Caco-2 (cell line): ENCODE data around the gene TMEM63B. TPM values are rescaled to one million over a fixed set of nuclear protein-coding genes. Genes with fewer than 3 reads are reported as not detected.

Experiments
- BruUV-seq: library from RNA; stranded (reverse); fragments of 400-500 nt; replicated peaks from 2 replicates; lab custom pipeline; 2021; lab: Mats Ljungman, UMichigan
- CTCF ChIA-PET: fragments of 300-600 bp; sonication (Branson Sonifier 250); formaldehyde crosslinking; loops from one replicate; lab custom pipeline; 2022; ENCODE audit warnings: antibody characterized with exemption; lab: Charles Lee
- POLR2A ChIA-PET: fragments of 300-600 bp; sonication (Branson Sonifier 250); formaldehyde crosslinking; loops from one replicate; lab custom pipeline; 2022; ENCODE audit warnings: antibody characterized with exemption; lab: Charles Lee
- DNase-seq, 2 experiments: peaks; one replicate each; pipeline versions ENCODE4 v3.0.0 to v3.0.0-alpha.2; 2020 to 2022
- H3K27me3 ChIP-seq: replicated peaks from 2 replicates; pipeline ENCODE4 v1.6.0; 2011; ENCODE audit warnings: low read length; ENCODE audit not compliant: control insufficient read depth, insufficient read depth
- H3K36me3 ChIP-seq: 2 replicates; pipeline ENCODE4 v1.5.1; 2011; ENCODE audit warnings: low read length; ENCODE audit not compliant: control insufficient read depth, insufficient read depth
- H3K4me1 ChIP-seq: fragments of 250-450 bp; sonication (Bioruptor Pico); 2 replicates; pipeline ENCODE4 v1.5.1; 2020; ENCODE audit warnings: mild to moderate bottlenecking
- H3K4me3 ChIP-seq: 2 replicates; pipeline ENCODE4 v1.5.1; 2011; ENCODE audit warnings: low read depth, mild to moderate bottlenecking, control low read depth, low read length
- H3K9me3 ChIP-seq: fragments of 250-450 bp; sonication (Bioruptor Pico); 2 replicates; pipeline ENCODE4 v1.5.1; 2020; ENCODE audit warnings: mild to moderate bottlenecking, moderate library complexity
- H3K27ac Mint-ChIP-seq: one replicate; pipeline ENCODE4 v1.8.0; 2022; ENCODE audit warnings: mixed read lengths; ENCODE audit not compliant: unreplicated experiment
- H3K27me3 Mint-ChIP-seq: one replicate; pipeline ENCODE4 v1.8.0; 2022; ENCODE audit warnings: mixed read lengths; ENCODE audit not compliant: insufficient read depth, unreplicated experiment
- H3K36me3 Mint-ChIP-seq: one replicate; pipeline ENCODE4 v1.8.0; 2022; ENCODE audit warnings: mild to moderate bottlenecking, mixed read lengths; ENCODE audit not compliant: insufficient read depth, unreplicated experiment
- H3K4me1 Mint-ChIP-seq: one replicate; pipeline ENCODE4 v1.8.0; 2022; ENCODE audit warnings: low read depth, mixed read lengths; ENCODE audit not compliant: unreplicated experiment
- H3K4me3 Mint-ChIP-seq: one replicate; pipeline ENCODE4 v1.8.0; 2022; ENCODE audit warnings: mild to moderate bottlenecking, moderate library complexity, mixed read lengths; ENCODE audit not compliant: unreplicated experiment
- H3K9me3 Mint-ChIP-seq: one replicate; pipeline ENCODE4 v1.8.0; 2022; ENCODE audit warnings: mixed read lengths; ENCODE audit not compliant: unreplicated experiment
- CTCF ChIP-seq, 2 experiments: fragments of 200-600 bp in 1 of 2; IDR thresholded peaks; 1 replicate in 1 of 2; 2 replicates in 1 of 2; pipeline versions ENCODE4 v1.5.1 to v1.8.0; 2011 to 2022; ENCODE audit warnings: antibody characterized with exemption in 1 of 2, control low read depth in 1 of 2, inconsistent platforms in 1 of 2, low read depth in 1 of 2, low read length in 1 of 2, mild to moderate bottlenecking in 1 of 2, moderate library complexity in 1 of 2; ENCODE audit not compliant: insufficient read depth in 1 of 2, severe bottlenecking in 1 of 2, unreplicated experiment in 1 of 2
- intact Hi-C: fragments of 100-400 bp; cut with micrococcal nuclease; formaldehyde crosslinking; loops from one replicate; pipeline ENCODE4 v1.10.0; 2022; ENCODE audit not compliant: unreplicated experiment
- total RNA-seq: library from RNA; stranded (reverse); gene quantifications from 2 replicates; pipeline ENCODE4 v1.2.3, GENCODE V29; 2022

Gene TMEM63B
- total RNA-seq, 1 experiment from 2014 or later, result 28.2 TPM

DNA sequence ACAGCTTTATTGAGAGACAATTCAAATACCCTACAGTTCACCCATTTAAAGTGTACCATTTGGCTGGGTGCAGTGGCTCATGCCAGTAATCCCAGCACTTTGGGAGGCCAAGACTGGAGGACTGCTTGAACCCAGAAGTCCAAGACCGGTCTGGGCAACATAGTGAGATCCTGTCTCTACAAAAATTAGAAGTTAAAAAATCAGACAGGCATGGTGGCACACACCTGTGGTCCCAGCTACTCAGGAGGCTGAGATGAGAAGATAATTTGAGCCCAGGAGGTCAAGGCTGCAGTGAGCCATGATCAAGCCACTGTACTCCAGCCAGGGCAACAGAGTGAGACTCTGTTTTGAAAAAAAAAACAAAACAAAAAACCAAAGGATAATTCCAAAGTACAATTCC, 40.2 kb downstream of the TMEM63B start:
- H3K4me1 Mint-ChIP-seq, result peaks cover 7% of the 10 kb centered on the region
- BruUV-seq, result no TSS peak

DNA sequence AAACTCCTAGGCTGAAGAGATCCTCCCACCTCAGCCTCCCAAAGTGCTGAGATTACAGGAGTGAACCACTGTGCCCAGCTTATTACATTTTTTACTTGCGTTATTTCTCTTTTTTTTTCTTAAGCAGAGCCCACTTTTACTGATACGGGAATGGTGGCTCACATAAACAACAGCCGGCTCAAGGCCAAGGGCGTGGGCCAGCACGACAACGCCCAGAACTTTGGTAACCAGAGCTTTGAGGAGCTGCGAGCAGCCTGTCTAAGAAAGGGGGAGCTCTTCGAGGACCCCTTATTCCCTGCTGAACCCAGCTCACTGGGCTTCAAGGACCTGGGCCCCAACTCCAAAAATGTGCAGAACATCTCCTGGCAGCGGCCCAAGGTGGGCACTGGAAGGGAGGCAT, 41.8 kb downstream of the TMEM63B start:
- ChIA-PET POLR2A (interaction anchor here (0.7 kb wide), 1 partner anchor 52 kb away, joined by 3 read pairs; no protein-coding TSS in a partner anchor), CTCF (interaction anchor here (0.5 kb wide), 1 partner anchor 52 kb away, joined by 5 read pairs; no protein-coding TSS in a partner anchor)
- Histone ChIP-seq H3K36me3 (no peaks in the 10 kb centered on the region), H3K27me3 (no peaks in the 10 kb centered on the region), H3K9me3 (no peaks in the 10 kb centered on the region), H3K4me3 (no peak overlapping the region), H3K4me1 (peaks cover 8% of the 10 kb centered on the region; the same call in 1 of the 2 replicates)
- Mint-ChIP-seq H3K36me3 (no peaks in the 10 kb centered on the region), H3K4me1 (peaks cover 7% of the 10 kb centered on the region), H3K9me3 (no peaks in the 10 kb centered on the region), H3K27ac (no peak overlapping the region), H3K27me3 (no peaks in the 10 kb centered on the region), H3K4me3 (no peak overlapping the region)
- no TSS peak for BruUV-seq
- no peak for TF ChIP-seq CTCF (IDR thresholded peaks at IDR 0.05; ENCODE audit: insufficient read depth in 1 of 2, low read depth in 1 of 2, low read length in 1 of 2, severe bottlenecking in 1 of 2, unreplicated experiment in 1 of 2)
- DNase-seq, result no peak
- intact Hi-C loops, result no loop called here

More for the DNA sequence above, 40.2 kb downstream of the TMEM63B start:
- Mint-ChIP-seq H3K27ac (no peak overlapping the region), H3K36me3 (no peaks in the 10 kb centered on the region), H3K9me3 (no peaks in the 10 kb centered on the region), H3K4me3 (no peak overlapping the region), H3K27me3 (no peaks in the 10 kb centered on the region)
- ChIA-PET POLR2A (no interaction called here), CTCF (no interaction called here)
- Histone ChIP-seq H3K4me3 (no peak overlapping the region), H3K36me3 (no peaks in the 10 kb centered on the region), H3K9me3 (no peaks in the 10 kb centered on the region), H3K4me1 (peaks cover 2% of the 10 kb centered on the region; the same call in 1 of the 2 replicates), H3K27me3 (no peaks in the 10 kb centered on the region)
- no peak for TF ChIP-seq CTCF (IDR thresholded peaks at IDR 0.05; ENCODE audit: insufficient read depth in 1 of 2, low read depth in 1 of 2, low read length in 1 of 2, severe bottlenecking in 1 of 2, unreplicated experiment in 1 of 2)
- intact Hi-C loops, result no loop called here
- DNase-seq, result no peak

GRCh38 chr6:44169886-44170570, 42.7 kb downstream of the TMEM63B start:
- no TSS peak for BruUV-seq
- CTCF ChIA-PET, result no interaction called here
- POLR2A ChIA-PET, result no interaction called here

More at GRCh38 chr6:44169886-44170570, 42.7 kb downstream of the TMEM63B start:
- no peaks in the 10 kb centered on the region for H3K9me3 ChIP-seq
- no peak for DNase-seq
- H3K4me1 ChIP-seq, result peaks cover 8% of the 10 kb centered on the region; the same call in 1 of the 2 replicates
- no peaks in the 10 kb centered on the region for H3K27me3 ChIP-seq
- Mint-ChIP-seq H3K9me3 (no peaks in the 10 kb centered on the region), H3K36me3 (no peaks in the 10 kb centered on the region), H3K27ac (no peak overlapping the region), H3K27me3 (no peaks in the 10 kb centered on the region), H3K4me3 (no peak overlapping the region), H3K4me1 (peaks cover 7% of the 10 kb centered on the region)
- intact Hi-C loops, result no loop called here
- no peak for TF ChIP-seq CTCF (IDR thresholded peaks at IDR 0.05; ENCODE audit: insufficient read depth in 1 of 2, low read depth in 1 of 2, low read length in 1 of 2, severe bottlenecking in 1 of 2, unreplicated experiment in 1 of 2)
- no peak overlapping the region for H3K4me3 ChIP-seq
- H3K36me3 ChIP-seq, result no peaks in the 10 kb centered on the region
